Lower leg skin (tissue), 4 donors: ENCODE results near the gene PTGR2. TPM values are rescaled to one million over a fixed set of nuclear protein-coding genes. Genes with fewer than 3 reads are reported as not detected.

Experiments
- DNase-seq, 2 donors: peaks; one replicate each; pipeline ENCODE4 v3.0.0-alpha.2; 2019; ENCODE audit warnings: low spot score in 2 of 2
- H3K4me3 ChIP-seq: fragments of 200-600 bp; sonication (generic); 2 replicates; pipeline ENCODE4 v1.5.1; 2017; ENCODE audit warnings: mild to moderate bottlenecking, low read depth; ENCODE audit not compliant: poor library complexity, severe bottlenecking
- CTCF ChIP-seq, 3 donors: fragments of 450-650 bp; IDR thresholded peaks; one replicate each; pipeline ENCODE4 v1.5.1; 2016; ENCODE audit warnings: antibody characterized with exemption in 3 of 3, mild to moderate bottlenecking in 3 of 3, moderate library complexity in 2 of 3
- POLR2A ChIP-seq, 2 donors: fragments of 450-650 bp; IDR thresholded peaks; one replicate each; pipeline ENCODE4 v1.6.1; 2016 to 2017; ENCODE audit warnings: antibody characterized with exemption in 2 of 2, mild to moderate bottlenecking in 1 of 2, moderate library complexity in 1 of 2
- WGBS, 2 donors: methylation state at CpG; one replicate each; pipeline ENCODE4 v1.1.5; 2018; 5-methylcytosine and 5-hydroxymethylcytosine counted together
- intact Hi-C: fragments of 100-400 bp; cut with DNase I; formaldehyde crosslinking; loops from one replicate; pipeline ENCODE4 v1.15.0; 2023; ENCODE audit warnings: low total_unique reads
- total RNA-seq, 4 donors: library from RNA; depleted of rRNA; stranded (reverse); fragments of >200 nt; gene quantifications; one replicate each; pipeline ENCODE4 v1.1.0, GENCODE V29; 2016

The PTGR2 gene
- total RNA-seq, 4 donors from 2014 or later: 4.2 to 13.5 (median 8.3) TPM

GRCh38 chr14:73810478-73811163 is 41.0 kb upstream of the PTGR2 start:
- DNase-seq: no peak
- no peak for TF ChIP-seq POLR2A (IDR thresholded peaks at IDR 0.05)
- no peak for TF ChIP-seq CTCF (IDR thresholded peaks at IDR 0.05)
- 84 to 87% methylated on average over 13 of the region's 13 CpGs for WGBS, 2 donors
- H3K4me3 ChIP-seq: no peak overlapping the region
- intact Hi-C loops: no loop called here

- TF ChIP-seq CTCF (IDR thresholded peaks at IDR 0.05) (no peak), POLR2A (IDR thresholded peaks at IDR 0.05) (no peak)
- 85 to 87% methylated on average over 2 of the region's 2 CpGs for WGBS, 2 donors
- intact Hi-C loops: no loop called here
- DNase-seq: no peak
- H3K4me3 ChIP-seq: no peak overlapping the region
Measured at GRCh38 chr14:73811164-73811503, 40.5 kb upstream of the PTGR2 start.

- TF ChIP-seq CTCF (IDR thresholded peaks at IDR 0.05): no peak
- TF ChIP-seq POLR2A (IDR thresholded peaks at IDR 0.05): no peak
- intact Hi-C loops: no loop called here
- no peak overlapping the region for H3K4me3 ChIP-seq
- 81 to 84% methylated on average over 4 of the region's 4 CpGs for WGBS, 2 donors
- DNase-seq: no peak
Measured at GRCh38 chr14:73814153-73814552, 37.5 kb upstream of the PTGR2 start.

GRCh38 chr14:73815849-73816248 is 35.8 kb upstream of the PTGR2 start:
- no peak overlapping the region for H3K4me3 ChIP-seq
- TF ChIP-seq CTCF (IDR thresholded peaks at IDR 0.05) (no peak), POLR2A (IDR thresholded peaks at IDR 0.05) (no peak)
- intact Hi-C loops: no loop called here
- 63 to 97% methylated on average over 4 of the region's 5 CpGs for WGBS, 2 donors
- DNase-seq: no peak

- H3K4me3 ChIP-seq: no peak overlapping the region
- WGBS, 2 donors: 84 to 90% methylated on average over 4 of the region's 4 CpGs
- DNase-seq: no peak
- TF ChIP-seq POLR2A (IDR thresholded peaks at IDR 0.05) (no peak), CTCF (IDR thresholded peaks at IDR 0.05) (no peak)
- intact Hi-C loops: no loop called here
Measured at GRCh38 chr14:73816393-73816816, 35.2 kb upstream of the PTGR2 start.
